Memory B cell (primary cell): Measurements from ENCODE around the gene KCNQ1OT1.

Experiments
- ATAC-seq: fragments of 150-1000 bp; cut with Tn5 transposase; 2 replicates; pipeline ENCODE4 v1.10.0; 2021; ENCODE audit warnings: low read depth, mild to moderate bottlenecking, moderate library complexity
- DNase-seq, 2 donors: peaks; one replicate each; pipeline ENCODE4 v3.0.0; 2022; ENCODE audit warnings: low spot score in 2 of 2
- H3K27ac Mint-ChIP-seq: one replicate; pipeline ENCODE4 v1.8.0; 2022; ENCODE audit warnings: mild to moderate bottlenecking, moderate library complexity, mixed read lengths
- H3K27me3 Mint-ChIP-seq: one replicate; pipeline ENCODE4 v1.8.0; 2022; ENCODE audit warnings: mixed read lengths
- H3K36me3 Mint-ChIP-seq: one replicate; pipeline ENCODE4 v1.8.0; 2022; ENCODE audit warnings: mild to moderate bottlenecking, mixed read lengths
- H3K4me1 Mint-ChIP-seq: one replicate; pipeline ENCODE4 v1.8.0; 2022; ENCODE audit warnings: mixed read lengths
- H3K4me3 Mint-ChIP-seq: one replicate; pipeline ENCODE4 v1.8.0; 2022; ENCODE audit warnings: mild to moderate bottlenecking, moderate library complexity, mixed read lengths
- H3K9me3 Mint-ChIP-seq: one replicate; pipeline ENCODE4 v1.8.0; 2022; ENCODE audit warnings: mixed read lengths

KCNQ1OT1 gene

DNA sequence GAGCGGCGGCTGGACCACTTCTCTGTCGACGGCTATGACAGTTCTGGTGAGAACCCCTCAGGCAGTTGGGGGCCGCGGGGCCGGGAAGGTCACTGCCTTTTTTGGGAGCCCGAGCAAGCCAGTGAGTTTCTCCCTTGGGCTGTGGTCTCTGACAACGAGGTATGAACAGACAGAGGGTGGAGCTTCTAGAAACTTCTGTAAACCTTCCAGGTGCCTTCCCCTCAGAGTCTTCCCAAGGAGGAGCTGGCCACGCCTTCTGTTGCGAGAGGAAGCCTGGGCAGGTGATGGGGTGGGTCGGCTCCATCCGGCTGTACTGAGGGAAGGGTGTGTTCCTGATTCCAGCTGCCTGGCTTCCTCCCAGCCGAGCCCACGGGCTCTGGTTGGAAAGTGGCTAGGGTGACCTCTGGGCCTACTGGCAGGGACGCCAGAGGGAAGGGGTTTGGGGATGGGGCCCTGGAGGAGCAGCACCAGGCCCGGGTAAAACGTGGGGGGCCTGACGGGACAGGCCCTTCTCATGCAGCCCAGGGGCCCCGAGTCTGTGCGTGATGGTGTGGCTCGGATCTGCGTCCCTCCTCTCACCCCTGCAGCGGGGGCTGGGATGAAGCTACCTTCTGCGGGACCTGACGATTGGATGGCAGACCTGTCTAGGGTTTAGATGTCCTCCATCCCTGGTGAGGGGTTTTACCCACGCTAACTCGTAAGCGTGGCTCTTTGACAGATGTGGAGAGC lies 110.8 kb downstream of the KCNQ1OT1 start:
- H3K27ac Mint-ChIP-seq: no peak overlapping the region
- no peaks in the 10 kb centered on the region for H3K4me1 Mint-ChIP-seq
- H3K9me3 Mint-ChIP-seq: no peaks in the 10 kb centered on the region
- no peak for ATAC-seq
- H3K36me3 Mint-ChIP-seq: peaks cover 20% of the 10 kb centered on the region
- no peak overlapping the region for H3K4me3 Mint-ChIP-seq
- H3K27me3 Mint-ChIP-seq: no peaks in the 10 kb centered on the region
- DNase-seq: no peak

GRCh38 chr11:2587976-2588748 lies 111.6 kb downstream of the KCNQ1OT1 start:
- no peak for ATAC-seq

GRCh38 chr11:2587132-2587930 lies 112.5 kb downstream of the KCNQ1OT1 start:
- ATAC-seq (no peak), DNase-seq (peak in 1 of 2 donors; percentile 6)
- H3K27ac Mint-ChIP-seq: no peak overlapping the region

More at GRCh38 chr11:2587976-2588748, 111.6 kb downstream of the KCNQ1OT1 start:
- H3K4me1 Mint-ChIP-seq: no peaks in the 10 kb centered on the region
- no peak overlapping the region for H3K27ac Mint-ChIP-seq
- H3K9me3 Mint-ChIP-seq: no peaks in the 10 kb centered on the region
- H3K4me3 Mint-ChIP-seq: no peak overlapping the region
- DNase-seq: no peak
- H3K36me3 Mint-ChIP-seq: peaks cover 13% of the 10 kb centered on the region
- H3K27me3 Mint-ChIP-seq: no peaks in the 10 kb centered on the region

DNA sequence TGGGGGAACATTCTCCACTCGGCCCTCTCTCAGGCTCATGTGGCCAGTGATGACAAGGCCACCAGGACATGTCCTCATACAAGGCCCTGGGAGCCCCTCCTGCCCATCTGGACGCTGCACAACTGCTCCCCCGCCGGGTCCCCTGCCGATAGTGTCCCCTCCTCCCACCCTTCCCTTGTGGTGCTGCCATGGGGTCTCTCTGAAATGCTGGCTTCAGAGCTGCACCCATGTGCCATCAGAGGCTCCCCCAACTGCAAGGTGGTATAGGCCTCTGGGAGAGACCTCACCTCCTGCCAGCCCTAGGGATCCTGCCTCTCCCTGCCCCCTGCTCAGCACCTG lies 113.0 kb downstream of the KCNQ1OT1 start:
- no peak for ATAC-seq
- peaks cover 8% of the 10 kb centered on the region for H3K36me3 Mint-ChIP-seq
- no peak overlapping the region for H3K27ac Mint-ChIP-seq

More at GRCh38 chr11:2587132-2587930, 112.5 kb downstream of the KCNQ1OT1 start:
- Mint-ChIP-seq H3K4me1 (no peaks in the 10 kb centered on the region), H3K36me3 (peaks cover 11% of the 10 kb centered on the region), H3K9me3 (no peaks in the 10 kb centered on the region), H3K4me3 (no peak overlapping the region), H3K27me3 (no peaks in the 10 kb centered on the region)

GRCh38 chr11:2586087-2586792 lies 113.6 kb downstream of the KCNQ1OT1 start:
- Mint-ChIP-seq H3K4me1 (no peaks in the 10 kb centered on the region), H3K27me3 (no peaks in the 10 kb centered on the region), H3K4me3 (no peak overlapping the region), H3K36me3 (peaks cover 8% of the 10 kb centered on the region), H3K27ac (no peak overlapping the region), H3K9me3 (no peaks in the 10 kb centered on the region)
- ATAC-seq (no peak), DNase-seq (peak in 1 of 2 donors; percentile 5)

More for the DNA sequence above, 113.0 kb downstream of the KCNQ1OT1 start:
- no peak overlapping the region for H3K4me3 Mint-ChIP-seq
- H3K27me3 Mint-ChIP-seq: no peaks in the 10 kb centered on the region
- H3K4me1 Mint-ChIP-seq: no peaks in the 10 kb centered on the region
- DNase-seq: peak in 1 of 2 donors; percentile 5
- no peaks in the 10 kb centered on the region for H3K9me3 Mint-ChIP-seq

GRCh38 chr11:2585566-2586086 lies 114.2 kb downstream of the KCNQ1OT1 start:
- Mint-ChIP-seq H3K36me3 (peaks cover 5% of the 10 kb centered on the region), H3K4me1 (no peaks in the 10 kb centered on the region), H3K27me3 (no peaks in the 10 kb centered on the region), H3K27ac (no peak overlapping the region), H3K4me3 (no peak overlapping the region), H3K9me3 (no peaks in the 10 kb centered on the region)
- DNase-seq (peak in 1 of 2 donors; percentile 5), ATAC-seq (no peak)

- H3K27me3 Mint-ChIP-seq: no peaks in the 10 kb centered on the region
- no peak for ATAC-seq
- H3K9me3 Mint-ChIP-seq: no peaks in the 10 kb centered on the region
- H3K27ac Mint-ChIP-seq: no peak overlapping the region
- DNase-seq: peak in 1 of 2 donors; percentile 7
- no peak overlapping the region for H3K4me3 Mint-ChIP-seq
- peaks cover 2% of the 10 kb centered on the region for H3K36me3 Mint-ChIP-seq
- H3K4me1 Mint-ChIP-seq: no peaks in the 10 kb centered on the region
Measured at GRCh38 chr11:2584812-2585565, 114.8 kb downstream of the KCNQ1OT1 start.

DNA sequence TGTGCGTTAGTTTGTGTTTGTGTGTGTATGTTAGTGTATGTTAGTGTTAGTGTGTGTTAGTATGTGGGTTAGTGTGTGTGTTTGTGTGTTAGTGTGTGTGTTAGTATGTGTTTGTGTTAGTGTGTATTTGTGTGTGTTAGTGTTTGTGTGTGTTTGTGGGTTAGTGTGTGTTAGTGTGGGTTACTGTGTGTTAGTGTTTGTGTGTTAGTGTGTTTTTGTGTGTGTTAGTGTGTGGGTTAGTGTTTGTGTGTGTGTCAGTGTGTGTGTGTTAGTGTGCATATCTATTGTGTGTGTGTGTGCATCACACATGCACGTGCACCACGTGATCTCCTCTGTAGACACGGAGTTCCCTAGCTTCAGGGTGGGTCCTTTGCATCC lies 115.4 kb downstream of the KCNQ1OT1 start:
- H3K27me3 Mint-ChIP-seq: no peaks in the 10 kb centered on the region
- no peaks in the 10 kb centered on the region for H3K4me1 Mint-ChIP-seq
- no peaks in the 10 kb centered on the region for H3K9me3 Mint-ChIP-seq
- DNase-seq: no peak
- no peak for ATAC-seq
- no peak overlapping the region for H3K4me3 Mint-ChIP-seq
- H3K36me3 Mint-ChIP-seq: peaks cover 2% of the 10 kb centered on the region
- no peak overlapping the region for H3K27ac Mint-ChIP-seq

DNA sequence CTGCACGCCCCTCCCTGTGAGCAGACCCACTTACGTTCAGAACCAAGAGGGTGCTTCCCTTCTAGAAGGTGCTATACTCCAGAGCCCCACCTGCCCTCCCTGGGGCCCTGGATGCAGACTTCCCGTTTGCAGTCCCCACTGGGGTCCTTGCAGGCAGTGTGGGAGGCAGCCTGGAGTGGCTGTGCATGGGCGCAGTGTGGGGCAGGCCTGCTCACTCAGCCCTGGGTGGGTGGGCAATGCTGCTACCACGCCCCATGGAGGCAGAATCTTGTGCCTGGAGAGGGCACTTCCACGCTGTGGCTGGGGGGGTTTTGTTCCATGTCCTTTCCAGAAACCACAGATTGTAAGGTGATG lies 116.2 kb downstream of the KCNQ1OT1 start:
- ATAC-seq: no peak
- H3K27ac Mint-ChIP-seq: no peak overlapping the region
- H3K4me1 Mint-ChIP-seq: no peaks in the 10 kb centered on the region
- peaks cover 3% of the 10 kb centered on the region for H3K36me3 Mint-ChIP-seq
- H3K9me3 Mint-ChIP-seq: no peaks in the 10 kb centered on the region
- no peak overlapping the region for H3K4me3 Mint-ChIP-seq
- no peak for DNase-seq
- H3K27me3 Mint-ChIP-seq: no peaks in the 10 kb centered on the region

DNA sequence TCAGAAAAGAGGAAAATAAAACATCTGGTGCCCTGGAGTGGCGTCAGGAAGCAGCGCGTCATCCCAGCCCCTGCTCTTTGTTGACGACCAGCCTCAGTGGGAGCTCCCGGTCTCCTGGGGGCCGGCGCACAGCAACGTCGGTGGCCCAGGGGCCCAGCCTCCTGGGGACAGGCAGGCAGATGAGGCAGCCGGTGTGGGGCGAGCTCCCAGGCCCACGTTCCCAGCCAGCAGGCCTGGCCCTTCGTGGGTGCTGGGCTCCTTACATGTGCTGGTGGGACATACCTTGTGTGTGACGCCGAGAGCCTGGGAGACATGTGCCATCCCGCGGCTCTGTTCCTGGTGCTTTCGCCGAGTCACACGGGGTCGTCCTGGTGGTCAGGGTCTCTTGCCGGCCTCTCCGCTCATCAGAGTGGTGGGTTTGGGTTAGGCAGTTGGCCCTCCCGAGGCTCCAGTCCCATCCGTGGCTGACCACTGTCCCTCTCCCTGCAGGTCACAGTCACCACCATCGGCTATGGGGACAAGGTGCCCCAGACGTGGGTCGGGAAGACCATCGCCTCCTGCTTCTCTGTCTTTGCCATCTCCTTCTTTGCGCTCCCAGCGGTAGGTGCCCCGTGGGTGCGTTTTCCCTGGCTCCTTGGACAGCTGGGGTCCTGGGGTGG lies 116.7 kb downstream of the KCNQ1OT1 start:
- peak in 1 of 2 donors; percentile 10 for DNase-seq
- no peak for ATAC-seq
- Mint-ChIP-seq H3K9me3 (no peaks in the 10 kb centered on the region), H3K27ac (no peak overlapping the region), H3K4me3 (no peak overlapping the region), H3K4me1 (no peaks in the 10 kb centered on the region), H3K27me3 (no peaks in the 10 kb centered on the region), H3K36me3 (peaks cover 3% of the 10 kb centered on the region)

DNA sequence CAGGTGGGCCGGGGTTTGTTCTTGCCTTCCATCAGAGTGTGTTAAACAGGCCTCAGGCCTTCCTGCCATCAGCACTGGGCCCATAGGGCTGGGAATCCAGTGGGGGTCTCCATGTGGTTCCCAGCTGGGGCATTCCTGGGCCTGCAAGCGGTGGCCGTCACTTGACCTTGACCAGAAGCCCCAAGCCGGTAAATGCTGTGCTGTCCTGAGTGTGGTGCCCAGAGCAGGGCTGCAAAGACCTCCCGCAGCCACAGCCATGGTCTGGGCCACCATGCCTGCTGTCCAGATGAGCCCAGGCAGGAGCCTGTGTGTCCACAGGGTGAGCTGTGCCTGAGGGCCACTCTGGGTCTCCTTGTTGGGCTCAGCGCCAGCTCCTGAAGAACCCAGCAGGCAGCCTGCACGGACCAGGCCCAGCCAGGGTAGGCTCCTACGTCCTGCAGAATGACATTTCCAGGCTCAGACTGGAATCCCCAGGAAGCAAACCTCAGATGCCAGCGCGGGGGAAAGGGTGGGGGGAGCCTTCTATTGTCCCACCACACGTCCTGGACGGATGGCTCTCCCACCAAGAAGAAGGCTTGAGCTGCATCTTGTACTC lies 117.3 kb downstream of the KCNQ1OT1 start:
- no peaks in the 10 kb centered on the region for H3K27me3 Mint-ChIP-seq
- ATAC-seq (no peak), DNase-seq (peak in 1 of 2 donors; percentile 3)
- H3K36me3 Mint-ChIP-seq: peaks cover 4% of the 10 kb centered on the region
- H3K9me3 Mint-ChIP-seq: no peaks in the 10 kb centered on the region
- H3K4me1 Mint-ChIP-seq: no peaks in the 10 kb centered on the region
- no peak overlapping the region for H3K27ac Mint-ChIP-seq
- no peak overlapping the region for H3K4me3 Mint-ChIP-seq

GRCh38 chr11:2581931-2582350 lies 117.9 kb downstream of the KCNQ1OT1 start:
- no peaks in the 10 kb centered on the region for H3K4me1 Mint-ChIP-seq
- ATAC-seq (no peak), DNase-seq (peak in 1 of 2 donors; percentile 8)
- H3K27ac Mint-ChIP-seq: no peak overlapping the region
- no peaks in the 10 kb centered on the region for H3K27me3 Mint-ChIP-seq
- peaks cover 4% of the 10 kb centered on the region for H3K36me3 Mint-ChIP-seq
- H3K9me3 Mint-ChIP-seq: no peaks in the 10 kb centered on the region
- H3K4me3 Mint-ChIP-seq: no peak overlapping the region
